Fibroblast of lung (primary cell): Measurements from ENCODE around the gene YARS2.

Experiments used
- EZH2 ChIP-seq: IDR thresholded peaks from 2 replicates; pipeline ENCODE4 v1.5.1; 2012; ENCODE audit warnings: low read length, control low read depth, mild to moderate bottlenecking; ENCODE audit errors: missing control alignments
- TF ChIP-seq, protein P1 (sequence below), 2 donors: IDR thresholded peaks in 1 of 2; conservative IDR thresholded peaks in 1 of 2; 1 replicate in 1 of 2; 2 replicates in 1 of 2; pipeline ENCODE4 v1.5.1; 2011 to 2012; ENCODE audit warnings: low read length in 2 of 2, control low read depth in 1 of 2, inconsistent platforms in 1 of 2, low read depth in 1 of 2, mild to moderate bottlenecking in 1 of 2

DNA sequence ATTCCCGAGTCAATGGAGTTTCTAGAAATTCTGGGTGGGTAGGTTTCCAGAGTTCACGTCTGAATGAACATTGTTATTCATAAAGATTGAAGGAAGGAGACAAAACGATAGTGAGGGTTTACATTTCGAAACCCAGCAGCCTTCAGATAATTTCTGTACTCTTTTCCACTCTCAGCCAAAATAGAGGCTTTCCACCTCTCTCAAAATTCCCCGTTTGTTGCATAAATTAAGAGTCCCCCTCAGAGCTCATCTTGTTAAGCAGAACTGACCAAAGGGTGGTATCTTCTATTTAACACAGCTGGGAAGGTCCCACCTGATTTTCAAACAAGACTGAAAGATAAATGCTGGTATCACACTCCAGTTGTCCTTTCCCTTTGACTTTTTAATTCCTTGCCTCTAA is 21.5 kb upstream of the YARS2 start:
- no peak for TF ChIP-seq EZH2
- TF ChIP-seq, protein P1, sequence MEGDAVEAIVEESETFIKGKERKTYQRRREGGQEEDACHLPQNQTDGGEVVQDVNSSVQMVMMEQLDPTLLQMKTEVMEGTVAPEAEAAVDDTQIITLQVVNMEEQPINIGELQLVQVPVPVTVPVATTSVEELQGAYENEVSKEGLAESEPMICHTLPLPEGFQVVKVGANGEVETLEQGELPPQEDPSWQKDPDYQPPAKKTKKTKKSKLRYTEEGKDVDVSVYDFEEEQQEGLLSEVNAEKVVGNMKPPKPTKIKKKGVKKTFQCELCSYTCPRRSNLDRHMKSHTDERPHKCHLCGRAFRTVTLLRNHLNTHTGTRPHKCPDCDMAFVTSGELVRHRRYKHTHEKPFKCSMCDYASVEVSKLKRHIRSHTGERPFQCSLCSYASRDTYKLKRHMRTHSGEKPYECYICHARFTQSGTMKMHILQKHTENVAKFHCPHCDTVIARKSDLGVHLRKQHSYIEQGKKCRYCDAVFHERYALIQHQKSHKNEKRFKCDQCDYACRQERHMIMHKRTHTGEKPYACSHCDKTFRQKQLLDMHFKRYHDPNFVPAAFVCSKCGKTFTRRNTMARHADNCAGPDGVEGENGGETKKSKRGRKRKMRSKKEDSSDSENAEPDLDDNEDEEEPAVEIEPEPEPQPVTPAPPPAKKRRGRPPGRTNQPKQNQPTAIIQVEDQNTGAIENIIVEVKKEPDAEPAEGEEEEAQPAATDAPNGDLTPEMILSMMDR (conservative IDR thresholded peaks at IDR 0.05 in 1 of 2, IDR thresholded peaks at IDR 0.05 in 1 of 2; ENCODE audit: low read depth in 1 of 2, low read length in 2 of 2) = no peak
